Mammary epithelial cell (primary cell): ENCODE results near the gene UNC45A.

Experiments
- EZH2 ChIP-seq: IDR thresholded peaks from 2 replicates; pipeline ENCODE4 v1.6.1; 2012; ENCODE audit warnings: low read length, inconsistent platforms, borderline replicate concordance
- TF ChIP-seq, protein P1 (sequence below), 2 donors: IDR thresholded peaks in 1 of 2; conservative IDR thresholded peaks in 1 of 2; 2 replicates each; pipeline ENCODE4 v1.5.1; 2011 to 2012; ENCODE audit warnings: inconsistent platforms in 2 of 2, low read length in 2 of 2, mild to moderate bottlenecking in 2 of 2, control low read depth in 1 of 2, low read depth in 1 of 2; ENCODE audit not compliant: insufficient read depth in 1 of 2; ENCODE audit errors: extremely low read depth in 1 of 2

DNA sequence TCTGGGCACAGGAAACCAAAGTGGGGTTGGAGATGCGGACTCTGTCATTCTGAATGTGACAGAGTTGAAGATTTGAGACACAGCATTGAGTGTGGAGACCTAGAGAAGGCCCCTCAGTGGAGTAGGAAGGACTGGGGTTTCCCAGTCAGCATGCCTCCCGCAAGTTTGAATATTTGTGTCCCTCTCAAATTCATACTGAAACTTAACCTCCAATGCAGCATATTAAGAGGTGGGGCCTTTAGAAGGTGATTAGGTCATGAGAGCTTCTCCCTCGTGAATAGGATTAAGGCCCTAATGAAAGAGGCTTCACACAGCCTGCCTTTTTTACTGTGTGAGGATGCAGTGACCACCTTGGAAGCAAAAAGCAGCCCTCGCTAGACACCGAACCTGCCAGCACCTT is 10.7 kb upstream of the UNC45A start:
- TF ChIP-seq, protein P1, sequence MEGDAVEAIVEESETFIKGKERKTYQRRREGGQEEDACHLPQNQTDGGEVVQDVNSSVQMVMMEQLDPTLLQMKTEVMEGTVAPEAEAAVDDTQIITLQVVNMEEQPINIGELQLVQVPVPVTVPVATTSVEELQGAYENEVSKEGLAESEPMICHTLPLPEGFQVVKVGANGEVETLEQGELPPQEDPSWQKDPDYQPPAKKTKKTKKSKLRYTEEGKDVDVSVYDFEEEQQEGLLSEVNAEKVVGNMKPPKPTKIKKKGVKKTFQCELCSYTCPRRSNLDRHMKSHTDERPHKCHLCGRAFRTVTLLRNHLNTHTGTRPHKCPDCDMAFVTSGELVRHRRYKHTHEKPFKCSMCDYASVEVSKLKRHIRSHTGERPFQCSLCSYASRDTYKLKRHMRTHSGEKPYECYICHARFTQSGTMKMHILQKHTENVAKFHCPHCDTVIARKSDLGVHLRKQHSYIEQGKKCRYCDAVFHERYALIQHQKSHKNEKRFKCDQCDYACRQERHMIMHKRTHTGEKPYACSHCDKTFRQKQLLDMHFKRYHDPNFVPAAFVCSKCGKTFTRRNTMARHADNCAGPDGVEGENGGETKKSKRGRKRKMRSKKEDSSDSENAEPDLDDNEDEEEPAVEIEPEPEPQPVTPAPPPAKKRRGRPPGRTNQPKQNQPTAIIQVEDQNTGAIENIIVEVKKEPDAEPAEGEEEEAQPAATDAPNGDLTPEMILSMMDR (conservative IDR thresholded peaks at IDR 0.05 in 1 of 2, IDR thresholded peaks at IDR 0.05 in 1 of 2; ENCODE audit: extremely low read depth in 1 of 2, insufficient read depth in 1 of 2, low read depth in 1 of 2, low read length in 2 of 2), result no peak
- TF ChIP-seq EZH2, result no peak
